ENCODE data around the gene LEMD1.

The LEMD1 gene

GRCh38 chr1:205430696-205431305 lies 8.9 kb upstream of the LEMD1 start:
- H3K27ac ChIP-seq (ENCODE audit: insufficient read depth, low read length, poor library complexity, severe bottlenecking) = no peak overlapping the region

GRCh38 chr1:205429762-205430695 lies 8.2 kb upstream of the LEMD1 start:
- H3K4me1 ChIP-seq (ENCODE audit: control insufficient read depth, insufficient read depth, low read length, poor library complexity, severe bottlenecking) = peaks cover 3% of the 10 kb centered on the region

More at GRCh38 chr1:205430696-205431305, 8.9 kb upstream of the LEMD1 start:
- peak in 2 of 3 donors; percentile 21 to 24 for DNase-seq
- Histone ChIP-seq H3K9me3 (ENCODE audit: control insufficient read depth, low read length) (no peaks in the 10 kb centered on the region), H3K4me3 (ENCODE audit: insufficient read depth, low read depth, low read length, poor library complexity, severe bottlenecking) (peak overlapping the region; percentile 52), H3K27me3 (replicated peaks; ENCODE audit: control insufficient read depth, insufficient read depth, low read length, poor library complexity, severe bottlenecking) (no peaks in the 10 kb centered on the region), H3K4me1 (ENCODE audit: control insufficient read depth, insufficient read depth, low read length, poor library complexity, severe bottlenecking) (peaks cover 3% of the 10 kb centered on the region), H3K36me3 (ENCODE audit: control insufficient read depth, insufficient read depth, low read length) (no peaks in the 10 kb centered on the region)

GRCh38 chr1:205424901-205425600 lies 3.2 kb upstream of the LEMD1 start:
- Histone ChIP-seq H3K9me3 (ENCODE audit: control insufficient read depth, low read length) (no peaks in the 10 kb centered on the region), H3K36me3 (ENCODE audit: control insufficient read depth, insufficient read depth, low read length) (no peaks in the 10 kb centered on the region), H3K4me3 (ENCODE audit: insufficient read depth, low read depth, low read length, poor library complexity, severe bottlenecking) (no peak overlapping the region), H3K4me1 (ENCODE audit: control insufficient read depth, insufficient read depth, low read length, poor library complexity, severe bottlenecking) (no peaks in the 10 kb centered on the region), H3K27me3 (replicated peaks; ENCODE audit: control insufficient read depth, insufficient read depth, low read length, poor library complexity, severe bottlenecking) (no peaks in the 10 kb centered on the region), H3K27ac (ENCODE audit: insufficient read depth, low read length, poor library complexity, severe bottlenecking) (no peak overlapping the region)
- DNase-seq = no peak

More at GRCh38 chr1:205429762-205430695, 8.2 kb upstream of the LEMD1 start:
- no peak for DNase-seq
- Histone ChIP-seq H3K36me3 (ENCODE audit: control insufficient read depth, insufficient read depth, low read length) (no peaks in the 10 kb centered on the region), H3K9me3 (ENCODE audit: control insufficient read depth, low read length) (no peaks in the 10 kb centered on the region), H3K27ac (ENCODE audit: insufficient read depth, low read length, poor library complexity, severe bottlenecking) (no peak overlapping the region), H3K4me3 (ENCODE audit: insufficient read depth, low read depth, low read length, poor library complexity, severe bottlenecking) (peak overlapping the region; percentile 52), H3K27me3 (replicated peaks; ENCODE audit: control insufficient read depth, insufficient read depth, low read length, poor library complexity, severe bottlenecking) (no peaks in the 10 kb centered on the region)

GRCh38 chr1:205423814-205424399 lies 2.1 kb upstream of the LEMD1 start:
- DNase-seq = no peak
- Histone ChIP-seq H3K4me3 (ENCODE audit: insufficient read depth, low read depth, low read length, poor library complexity, severe bottlenecking) (no peak overlapping the region), H3K27me3 (replicated peaks; ENCODE audit: control insufficient read depth, insufficient read depth, low read length, poor library complexity, severe bottlenecking) (no peaks in the 10 kb centered on the region)

GRCh38 chr1:205422993-205423642 lies 1.3 kb upstream of the LEMD1 start:
- H3K27me3 ChIP-seq (replicated peaks; ENCODE audit: control insufficient read depth, insufficient read depth, low read length, poor library complexity, severe bottlenecking) = no peaks in the 10 kb centered on the region
- H3K36me3 ChIP-seq (ENCODE audit: control insufficient read depth, insufficient read depth, low read length) = no peaks in the 10 kb centered on the region
- no peaks in the 10 kb centered on the region for H3K4me1 ChIP-seq (ENCODE audit: control insufficient read depth, insufficient read depth, low read length, poor library complexity, severe bottlenecking)
- no peak overlapping the region for H3K27ac ChIP-seq (ENCODE audit: insufficient read depth, low read length, poor library complexity, severe bottlenecking)
- no peaks in the 10 kb centered on the region for H3K9me3 ChIP-seq (ENCODE audit: control insufficient read depth, low read length)
- H3K4me3 ChIP-seq (ENCODE audit: insufficient read depth, low read depth, low read length, poor library complexity, severe bottlenecking) = no peak overlapping the region
- no peak for DNase-seq

More at GRCh38 chr1:205423814-205424399, 2.1 kb upstream of the LEMD1 start:
- H3K27ac ChIP-seq (ENCODE audit: insufficient read depth, low read length, poor library complexity, severe bottlenecking) = no peak overlapping the region
- H3K36me3 ChIP-seq (ENCODE audit: control insufficient read depth, insufficient read depth, low read length) = no peaks in the 10 kb centered on the region
- no peaks in the 10 kb centered on the region for H3K9me3 ChIP-seq (ENCODE audit: control insufficient read depth, low read length)
- no peaks in the 10 kb centered on the region for H3K4me1 ChIP-seq (ENCODE audit: control insufficient read depth, insufficient read depth, low read length, poor library complexity, severe bottlenecking)

GRCh38 chr1:205420938-205421337 lies 918 bp downstream of the LEMD1 start:
- Histone ChIP-seq H3K4me1 (ENCODE audit: control insufficient read depth, insufficient read depth, low read length, poor library complexity, severe bottlenecking) (no peaks in the 10 kb centered on the region), H3K4me3 (ENCODE audit: insufficient read depth, low read depth, low read length, poor library complexity, severe bottlenecking) (no peak overlapping the region), H3K36me3 (ENCODE audit: control insufficient read depth, insufficient read depth, low read length) (no peaks in the 10 kb centered on the region), H3K9me3 (ENCODE audit: control insufficient read depth, low read length) (no peaks in the 10 kb centered on the region), H3K27ac (ENCODE audit: insufficient read depth, low read length, poor library complexity, severe bottlenecking) (no peak overlapping the region), H3K27me3 (replicated peaks; ENCODE audit: control insufficient read depth, insufficient read depth, low read length, poor library complexity, severe bottlenecking) (no peaks in the 10 kb centered on the region)
- no peak for DNase-seq

- no peaks in the 10 kb centered on the region for H3K4me1 ChIP-seq (ENCODE audit: control insufficient read depth, insufficient read depth, low read length, poor library complexity, severe bottlenecking)
Measured at GRCh38 chr1:205417870-205418635, 3.8 kb downstream of the LEMD1 start.

GRCh38 chr1:205416322-205416721 lies 5.5 kb downstream of the LEMD1 start:
- Histone ChIP-seq H3K4me3 (ENCODE audit: insufficient read depth, low read depth, low read length, poor library complexity, severe bottlenecking) (no peak overlapping the region), H3K36me3 (ENCODE audit: control insufficient read depth, insufficient read depth, low read length) (no peaks in the 10 kb centered on the region), H3K27ac (ENCODE audit: insufficient read depth, low read length, poor library complexity, severe bottlenecking) (no peak overlapping the region), H3K27me3 (replicated peaks; ENCODE audit: control insufficient read depth, insufficient read depth, low read length, poor library complexity, severe bottlenecking) (no peaks in the 10 kb centered on the region), H3K4me1 (ENCODE audit: control insufficient read depth, insufficient read depth, low read length, poor library complexity, severe bottlenecking) (no peaks in the 10 kb centered on the region), H3K9me3 (ENCODE audit: control insufficient read depth, low read length) (no peaks in the 10 kb centered on the region)
- no peak for DNase-seq

More at GRCh38 chr1:205417870-205418635, 3.8 kb downstream of the LEMD1 start:
- Histone ChIP-seq H3K9me3 (ENCODE audit: control insufficient read depth, low read length) (no peaks in the 10 kb centered on the region), H3K27me3 (replicated peaks; ENCODE audit: control insufficient read depth, insufficient read depth, low read length, poor library complexity, severe bottlenecking) (no peaks in the 10 kb centered on the region), H3K27ac (ENCODE audit: insufficient read depth, low read length, poor library complexity, severe bottlenecking) (no peak overlapping the region), H3K36me3 (ENCODE audit: control insufficient read depth, insufficient read depth, low read length) (no peaks in the 10 kb centered on the region), H3K4me3 (ENCODE audit: insufficient read depth, low read depth, low read length, poor library complexity, severe bottlenecking) (no peak overlapping the region)
- no peak for DNase-seq

Measured in effector memory CD4-positive, alpha-beta T cell (primary cell).